IPS DF 19.7 (cell line): Measurements from ENCODE around the gene POLD3.
"Not testable (repeated sequence)": the region's sequence is repeated elsewhere in the genome, so short reads cannot be mapped to it uniquely, and the experiment has no call there.

Source experiments
- DNase-seq: peaks from one replicate; pipeline ENCODE4 v3.0.0-alpha.2; 2013; ENCODE audit warnings: low read depth, low spot score

The POLD3 gene

GRCh38 chr11:74581954-74582547, 10.3 kb upstream of the POLD3 start:
- DNase-seq: no peak

GRCh38 chr11:74583024-74583624, 9.3 kb upstream of the POLD3 start:
- no peak for DNase-seq

GRCh38 chr11:74590492-74590891, 1.9 kb upstream of the POLD3 start:
- not testable (repeated sequence) for DNase-seq

GRCh38 chr11:74592063-74592440, 330 bp upstream of the POLD3 start:
- no peak for DNase-seq

GRCh38 chr11:74593463-74593862, 1.1 kb downstream of the POLD3 start:
- no peak for DNase-seq

- no peak for DNase-seq
Measured at GRCh38 chr11:74602637-74603556, 10.5 kb downstream of the POLD3 start.

GRCh38 chr11:74603845-74604244, 11.5 kb downstream of the POLD3 start:
- no peak for DNase-seq

GRCh38 chr11:74604311-74604710, 11.9 kb downstream of the POLD3 start:
- no peak for DNase-seq

- DNase-seq: no peak
Measured at GRCh38 chr11:74605403-74605802, 13.0 kb downstream of the POLD3 start.

GRCh38 chr11:74608431-74608830, 16.0 kb downstream of the POLD3 start:
- no peak for DNase-seq

GRCh38 chr11:74611369-74611861, 19.0 kb downstream of the POLD3 start:
- no peak for DNase-seq

- no peak for DNase-seq
Measured at GRCh38 chr11:74612877-74613276, 20.5 kb downstream of the POLD3 start.

GRCh38 chr11:74615311-74615710, 22.9 kb downstream of the POLD3 start:
- no peak for DNase-seq

GRCh38 chr11:74615988-74616387, 23.6 kb downstream of the POLD3 start:
- no peak for DNase-seq

- DNase-seq: no peak
Measured at GRCh38 chr11:74620531-74620930, 28.1 kb downstream of the POLD3 start.

GRCh38 chr11:74626130-74626529, 33.7 kb downstream of the POLD3 start:
- DNase-seq: no peak

- no peak for DNase-seq
Measured at GRCh38 chr11:74626604-74627003, 34.2 kb downstream of the POLD3 start.

GRCh38 chr11:74627381-74627780, 35.0 kb downstream of the POLD3 start:
- no peak for DNase-seq

GRCh38 chr11:74630043-74630442, 37.7 kb downstream of the POLD3 start:
- DNase-seq: no peak

GRCh38 chr11:74633406-74634393, 41.3 kb downstream of the POLD3 start:
- DNase-seq: no peak

GRCh38 chr11:74634537-74634936, 42.2 kb downstream of the POLD3 start:
- no peak for DNase-seq
